HG02840 (cell line): Measurements from ENCODE around the gene CARTPT.

ENCODE experiments used
- ATAC-seq: cut with Tn5 transposase; IDR thresholded peaks from one replicate; pipeline ENCODE4 v1.9.1; 2021; ENCODE audit warnings: mild to moderate bottlenecking, moderate library complexity, moderate number of reproducible peaks; ENCODE audit not compliant: unreplicated experiment, low FRiP score

The CARTPT gene

DNA sequence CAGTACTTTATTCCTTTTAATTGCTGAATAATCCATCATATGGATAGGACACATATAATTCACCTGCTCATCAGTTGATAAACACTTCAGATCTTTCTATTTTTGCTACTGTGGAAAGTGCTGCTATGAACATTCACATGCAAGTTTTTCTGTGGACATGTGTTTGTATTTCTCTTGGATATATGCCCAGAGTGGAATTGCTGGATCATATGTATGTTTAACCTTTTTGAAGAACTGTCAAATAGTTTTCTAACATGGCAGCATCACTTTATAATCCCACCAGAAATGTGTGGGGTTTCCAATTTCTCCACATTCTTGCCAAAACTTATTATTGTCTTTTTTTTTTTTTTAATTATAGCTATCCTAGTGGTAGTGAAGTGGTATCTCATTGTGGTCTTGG, 15.1 kb downstream of the CARTPT start:
- no peak for ATAC-seq

DNA sequence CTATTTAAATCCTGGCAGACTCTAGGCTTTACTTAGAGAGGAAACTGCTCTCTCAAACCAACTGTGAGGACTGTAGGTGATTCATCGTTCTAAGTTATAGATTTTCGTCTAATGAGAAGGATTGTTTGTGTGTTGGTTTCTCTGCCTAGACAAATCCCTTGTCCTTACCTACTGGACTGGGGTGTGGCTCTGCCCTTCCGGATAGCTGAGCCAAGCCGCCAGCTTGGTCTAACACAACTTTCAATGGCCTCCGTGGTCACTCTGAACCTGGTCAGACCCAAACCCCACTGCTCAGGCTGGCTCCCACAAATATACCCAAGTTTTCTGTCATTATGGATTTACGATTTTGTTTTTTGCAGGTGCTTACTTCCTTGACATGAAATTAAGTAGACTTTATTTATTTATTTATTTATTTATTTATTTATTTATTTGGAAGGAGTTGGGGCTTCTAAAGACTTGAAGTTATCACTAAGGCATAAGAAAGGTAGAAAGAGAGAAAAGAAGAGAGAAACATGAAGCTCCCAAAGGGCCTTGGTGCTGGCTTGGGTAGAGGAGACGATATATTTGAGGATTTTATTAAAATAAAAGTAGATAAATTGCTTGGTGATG, 19.0 kb downstream of the CARTPT start:
- no peak for ATAC-seq

DNA sequence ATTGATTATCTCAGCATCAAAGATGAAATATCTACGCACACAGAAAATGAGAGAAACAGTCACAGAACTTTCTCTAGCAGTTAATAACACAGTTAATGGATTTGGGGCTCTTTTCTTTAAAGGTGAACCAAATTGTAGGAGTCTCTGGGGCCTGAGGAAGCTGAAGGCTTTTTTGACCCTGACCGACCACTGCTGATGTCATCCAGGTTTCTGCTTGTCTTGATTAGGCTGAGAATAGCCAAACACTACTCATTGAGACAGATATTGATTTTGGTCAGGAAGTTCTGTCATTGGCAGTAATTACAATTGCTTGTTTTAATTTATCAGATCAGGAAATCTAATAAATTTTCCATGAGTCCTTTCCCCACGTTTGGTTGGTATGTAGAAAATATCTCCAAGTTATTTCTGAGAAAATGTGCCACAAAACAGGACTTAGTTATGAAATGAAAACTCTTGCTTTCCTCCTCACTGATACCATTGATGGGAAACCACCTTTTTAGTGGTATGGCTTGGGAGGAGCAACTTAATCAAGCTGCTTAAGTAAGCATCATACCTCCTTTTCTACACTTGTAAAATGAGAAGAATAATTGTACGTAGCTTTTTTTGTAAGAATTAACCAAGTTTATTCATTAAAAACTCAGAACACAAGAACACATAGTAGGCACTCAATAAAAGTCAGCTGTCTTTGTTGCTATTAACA, 19.7 kb downstream of the CARTPT start:
- ATAC-seq, result no peak

DNA sequence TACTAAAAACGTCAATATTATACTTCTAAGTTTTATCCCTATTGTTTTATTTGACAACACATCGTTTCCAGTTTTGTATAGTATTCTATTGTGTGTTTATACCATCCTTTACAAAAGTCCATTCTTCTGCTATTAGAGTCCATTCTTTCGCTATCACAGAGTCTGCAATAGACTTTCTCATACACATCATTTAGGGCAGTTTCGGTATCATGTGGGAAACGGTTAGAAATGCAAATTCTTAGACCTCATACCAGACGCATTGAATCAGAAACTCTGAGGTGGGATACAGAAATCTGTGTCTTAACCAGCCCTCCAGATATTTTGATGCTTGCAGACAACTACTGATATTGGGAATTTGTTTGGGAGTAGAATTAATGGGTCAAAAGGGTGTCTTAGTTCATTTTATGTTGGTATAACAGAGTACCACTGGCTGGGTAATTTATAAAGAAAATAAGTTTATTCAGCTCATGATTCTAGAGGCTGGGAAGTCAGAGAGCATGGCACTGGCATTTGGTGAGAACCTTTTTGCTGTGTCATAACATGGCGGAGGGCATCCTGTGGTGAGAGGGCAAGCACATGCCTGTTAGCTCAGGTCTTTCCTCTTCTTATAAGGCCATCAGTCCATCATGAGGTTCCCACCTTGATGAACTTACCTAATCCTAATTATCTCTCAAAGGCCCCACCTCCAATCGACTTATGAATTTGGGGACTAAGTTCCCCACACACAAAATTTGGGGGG, 21.1 kb downstream of the CARTPT start:
- peak; percentile 90 for ATAC-seq

DNA sequence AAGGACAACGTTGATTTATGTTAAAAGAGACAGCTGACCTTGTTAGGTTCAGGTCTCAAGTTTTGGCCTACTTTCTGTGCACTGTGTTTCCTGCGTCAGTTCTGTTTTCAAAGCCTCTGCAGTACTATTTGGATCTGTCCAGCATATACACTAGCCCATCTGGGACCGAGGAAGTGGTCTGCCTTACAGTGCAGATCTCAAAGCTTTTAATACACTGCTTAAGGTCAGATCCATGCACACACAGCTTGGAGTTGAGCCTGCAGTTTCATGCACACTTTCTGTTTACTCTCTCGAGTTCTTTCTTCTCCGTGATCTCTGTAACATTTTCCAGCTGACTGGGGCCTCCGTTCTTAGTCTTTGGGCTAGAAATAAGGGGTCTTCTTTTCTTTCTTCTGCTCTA, 24.1 kb downstream of the CARTPT start:
- ATAC-seq, result no peak

DNA sequence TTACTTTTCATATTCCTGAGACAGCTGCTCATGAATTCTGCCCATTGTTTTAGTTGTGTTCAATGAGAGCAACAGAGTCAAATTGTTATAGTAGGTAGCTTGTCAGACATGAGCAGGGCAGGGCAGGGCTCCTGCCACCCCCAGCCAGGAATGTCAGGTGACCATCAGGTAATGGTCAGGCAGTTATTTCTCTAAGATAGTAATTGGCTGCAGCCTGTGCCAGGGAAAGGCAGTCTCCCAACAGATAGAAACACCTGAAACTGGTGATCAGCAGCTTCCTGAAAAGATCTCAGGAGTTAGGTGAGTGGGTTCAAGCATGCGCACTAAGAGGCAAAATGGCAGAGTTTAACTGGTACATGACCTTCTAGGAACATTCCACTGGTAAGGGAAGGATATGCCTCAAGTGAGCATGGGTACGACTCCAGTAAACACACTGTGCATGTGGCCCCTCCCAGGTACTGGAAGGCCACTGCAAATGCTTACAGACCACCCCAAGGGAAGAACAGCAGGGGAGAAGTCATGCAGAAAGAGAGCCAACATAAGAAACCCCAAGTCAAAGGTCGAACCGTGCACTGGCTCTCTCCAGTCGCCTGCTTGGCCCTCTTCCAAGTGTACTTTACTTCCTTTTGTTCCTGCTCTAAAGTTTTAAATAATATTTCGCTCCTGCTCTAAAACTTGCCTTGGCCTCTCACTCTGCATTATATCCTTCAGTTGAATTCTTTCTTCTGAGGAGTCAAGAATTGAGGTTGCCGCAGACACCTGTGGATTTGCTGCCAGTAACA, 25.1 kb downstream of the CARTPT start:
- no peak for ATAC-seq

DNA sequence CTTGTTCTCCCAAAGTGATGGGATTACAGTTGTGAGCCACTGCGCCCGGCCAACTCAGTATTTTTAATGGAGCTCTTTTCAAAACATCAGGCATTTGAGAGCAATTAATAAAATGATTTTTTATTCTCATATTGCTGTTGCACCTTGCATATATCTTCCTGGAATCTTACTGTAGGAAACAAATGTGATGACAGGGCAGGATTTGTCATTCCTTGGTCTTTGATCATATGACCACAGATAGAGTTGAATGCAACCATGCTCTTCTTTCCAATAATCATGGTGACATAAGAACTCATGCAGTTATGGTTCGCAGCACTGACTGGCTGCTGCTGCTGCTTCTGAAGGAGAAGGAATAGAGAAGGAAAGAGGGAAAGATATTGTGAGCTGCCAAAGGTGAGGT, 28.1 kb downstream of the CARTPT start:
- ATAC-seq, result no peak

DNA sequence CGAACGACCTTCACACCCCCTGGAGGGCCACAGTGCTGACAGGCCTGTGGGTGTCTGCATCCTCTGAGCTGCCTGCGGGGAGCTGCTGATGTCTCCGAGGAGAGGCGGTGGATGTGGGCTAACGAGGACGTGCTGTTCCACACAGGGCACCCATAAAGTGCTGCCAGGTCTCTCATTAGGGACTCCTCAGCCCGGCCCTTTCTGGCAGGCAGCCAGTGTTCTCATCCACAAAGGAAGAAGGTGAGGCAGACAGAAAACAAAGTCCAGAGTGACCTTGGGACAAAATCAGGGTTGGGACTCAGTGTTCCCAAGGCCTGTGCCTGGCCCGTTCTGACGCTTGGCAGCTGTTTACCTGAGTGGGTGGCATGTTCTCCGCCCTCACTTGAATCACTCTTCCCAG, 29.3 kb downstream of the CARTPT start:
- ATAC-seq, result no peak

DNA sequence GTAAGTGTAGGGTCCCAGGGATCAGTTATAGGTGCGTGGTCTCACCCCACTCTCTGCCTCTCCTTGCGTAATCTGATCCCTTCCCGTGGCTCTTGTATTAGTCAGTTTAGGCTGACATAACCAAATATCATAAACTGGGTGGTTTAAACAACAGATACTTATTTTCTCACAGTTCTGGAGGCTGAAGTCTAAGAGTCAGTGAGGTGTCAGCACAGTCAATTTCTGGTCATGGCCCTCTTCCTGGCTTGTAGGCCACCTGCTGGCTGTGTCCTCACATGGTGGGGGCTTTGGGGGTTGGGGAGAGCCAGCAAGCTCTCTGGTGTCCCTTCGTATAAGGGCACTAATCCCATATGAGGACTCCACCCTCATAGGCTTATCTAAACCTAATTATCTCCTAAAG, 32.3 kb downstream of the CARTPT start:
- no peak for ATAC-seq

DNA sequence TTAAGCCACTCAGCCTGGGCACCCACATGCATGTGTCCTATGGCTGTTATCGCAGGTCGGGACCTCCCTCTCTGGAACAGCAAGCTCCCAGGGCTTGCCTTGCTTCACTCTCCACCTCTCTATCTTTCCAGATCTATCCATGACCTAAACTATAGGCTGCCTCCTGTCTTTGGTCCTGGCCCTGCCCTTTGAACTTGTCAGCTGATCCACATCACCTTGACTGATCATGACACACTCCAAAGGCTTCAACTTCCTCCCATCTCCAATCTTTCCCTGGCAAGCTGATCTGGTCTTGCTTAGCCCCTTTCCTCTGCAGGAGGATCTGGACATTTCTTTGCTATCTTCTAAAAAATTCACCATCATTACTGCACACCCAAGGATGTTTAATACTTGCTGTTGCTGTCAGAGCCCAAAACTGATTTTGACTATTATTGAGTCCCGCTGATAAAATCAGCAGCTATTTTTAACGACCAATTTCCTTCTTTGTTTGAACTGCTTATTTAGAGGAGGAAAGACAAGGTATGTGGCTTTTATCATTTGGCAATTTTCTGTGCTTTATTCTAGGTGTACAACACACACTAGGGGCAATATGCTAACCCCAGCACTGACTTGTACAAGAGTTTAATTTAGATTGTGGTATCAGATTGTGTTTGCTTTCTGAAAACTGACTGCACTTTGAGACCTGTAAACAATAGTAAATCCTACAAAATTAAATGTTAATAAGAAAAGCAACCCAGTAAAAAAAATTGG, 33.5 kb downstream of the CARTPT start:
- no peak for ATAC-seq

DNA sequence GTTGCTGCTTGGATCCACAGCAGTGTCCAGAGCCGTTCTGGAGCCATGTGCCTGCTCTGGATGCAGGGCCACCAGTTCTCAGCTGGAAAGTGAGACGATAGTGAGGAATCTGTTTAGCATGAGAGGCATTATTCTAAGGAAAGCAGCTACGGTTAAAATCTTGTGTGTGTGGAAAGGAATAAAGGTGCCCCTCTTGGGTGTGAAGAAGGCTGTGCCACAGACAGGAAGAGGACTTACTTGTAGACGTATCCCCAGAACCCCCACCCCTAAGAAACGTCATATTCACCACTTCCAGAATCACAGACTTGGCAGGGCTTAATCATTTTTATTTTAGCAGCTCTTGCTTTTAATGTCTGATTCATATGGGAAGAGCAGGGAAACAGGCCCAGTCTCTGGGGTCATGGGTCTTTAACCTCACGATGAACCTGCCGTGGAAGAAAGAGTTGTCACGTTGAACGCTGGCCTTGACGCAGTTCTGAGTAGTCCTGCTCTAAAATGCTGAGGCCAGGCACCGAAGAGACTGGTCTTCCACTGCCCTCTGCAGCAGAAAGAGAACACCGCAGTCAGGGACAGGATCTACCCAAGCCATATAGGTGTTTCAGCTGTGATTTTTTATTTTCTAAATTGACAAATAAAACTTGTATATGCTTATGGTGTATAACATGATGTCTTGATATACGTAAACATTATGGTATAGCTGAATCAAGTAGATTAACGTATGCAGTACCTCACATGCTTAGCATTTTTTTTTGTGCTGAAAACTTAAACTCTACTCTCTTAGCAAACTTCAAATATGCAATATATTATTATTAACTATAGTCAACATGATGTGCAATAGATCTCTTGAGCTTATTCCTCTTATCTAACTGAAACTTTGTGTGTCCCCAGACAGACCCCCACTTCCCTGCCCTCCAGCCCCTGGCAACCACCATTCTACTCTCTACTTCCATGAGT, 38.8 kb downstream of the CARTPT start:
- ATAC-seq, result no peak

DNA sequence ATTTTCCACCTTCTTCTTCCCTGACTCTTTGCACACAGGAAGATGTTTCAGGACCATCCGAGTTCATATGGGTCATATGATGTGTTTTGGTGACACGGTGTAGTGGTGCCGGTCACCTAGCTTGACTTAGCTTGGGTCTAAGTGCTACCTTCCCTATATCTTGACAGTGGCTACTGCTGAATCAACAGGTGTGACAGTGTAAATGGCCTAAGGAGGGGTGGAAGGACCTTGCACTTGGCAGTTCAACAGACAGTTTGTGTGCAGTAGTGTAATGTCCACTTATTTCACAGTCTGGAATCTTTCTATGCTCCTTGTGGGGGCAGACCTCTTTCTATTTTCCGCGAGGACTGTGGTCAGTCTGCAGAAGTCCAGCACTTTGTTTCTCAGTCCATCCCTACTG, 43.8 kb downstream of the CARTPT start:
- ATAC-seq, result no peak

DNA sequence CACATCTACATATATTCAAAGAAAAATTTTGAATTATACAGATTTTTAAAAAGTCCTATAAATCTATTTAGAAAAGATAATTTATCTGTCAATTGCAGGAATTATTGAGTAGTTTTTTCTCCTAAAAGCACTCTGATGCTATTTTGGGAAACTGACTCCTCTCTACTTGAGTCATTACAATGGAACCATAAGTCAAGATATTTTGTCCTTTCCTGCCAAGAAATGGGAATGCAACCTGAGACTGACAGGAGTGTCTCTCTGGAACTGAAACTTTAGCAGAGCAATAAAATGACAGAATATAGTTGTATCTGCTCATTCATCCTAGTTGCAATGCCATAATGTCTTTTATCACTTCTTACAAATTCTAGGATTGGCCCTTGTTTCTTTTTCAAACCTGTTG, 48.6 kb downstream of the CARTPT start:
- no peak for ATAC-seq

DNA sequence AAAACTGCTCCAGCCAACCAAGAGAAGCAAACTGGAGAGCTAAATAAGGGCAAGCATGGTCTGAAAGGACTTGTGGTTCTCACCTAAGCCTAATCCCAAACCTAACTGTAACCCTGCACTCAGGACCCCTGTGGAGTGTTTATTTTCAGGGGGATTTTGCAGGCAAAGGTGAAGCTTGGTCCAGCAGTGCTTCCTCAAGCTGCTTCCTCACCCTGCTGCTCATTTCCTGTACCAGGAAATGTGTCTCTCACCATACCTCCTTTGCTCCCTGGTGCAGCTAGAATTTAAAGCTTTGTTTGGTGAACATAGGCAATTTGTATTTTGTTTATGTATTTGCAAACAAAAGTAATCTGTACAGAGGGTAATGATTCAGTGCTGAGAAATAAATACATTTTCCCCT, 50.2 kb downstream of the CARTPT start:
- ATAC-seq, result no peak

DNA sequence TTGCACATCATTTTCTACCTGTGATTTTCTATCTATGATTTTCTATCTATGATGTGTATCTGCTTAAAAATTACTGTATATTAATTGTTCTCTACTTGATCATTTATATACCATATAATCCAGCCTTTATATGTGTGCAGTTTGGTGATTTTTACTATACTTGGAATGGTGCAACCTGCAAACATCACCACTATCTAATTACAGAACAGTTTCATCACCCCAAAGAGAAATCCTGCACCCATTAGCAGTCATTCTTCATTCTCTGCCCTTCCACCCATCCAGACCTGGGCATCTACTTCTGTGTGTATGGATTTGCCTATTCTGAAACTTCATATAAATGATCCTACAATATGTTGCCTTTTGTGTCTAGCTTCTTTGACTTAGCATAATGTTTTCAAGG, 51.3 kb downstream of the CARTPT start:
- no peak for ATAC-seq
